GM18505 (cell line): ENCODE data around the gene TRMT10C.

Experiments
- ATAC-seq: cut with Tn5 transposase; IDR thresholded peaks from one replicate; pipeline ENCODE4 v1.9.1; 2021; ENCODE audit not compliant: unreplicated experiment
- POLR2A ChIP-seq: IDR thresholded peaks from 4 replicates; pipeline ENCODE4 v1.6.1; 2011; ENCODE audit warnings: borderline replicate concordance; ENCODE audit not compliant: insufficient read depth, insufficient read length; ENCODE audit errors: extremely low read depth

The TRMT10C gene

GRCh38 chr3:101561630-101562328 lies at the start of gene TRMT10C:
TSS of gene TRMT10C (plus strand) at chr3:101561868. CDS start at chr3:101564782, 2,914 bp downstream.
- TF ChIP-seq POLR2A: peak; percentile 93
- peak; percentile 99 for ATAC-seq

GRCh38 chr3:101512396-101512645 lies 49.3 kb upstream of the TRMT10C start:
- ATAC-seq: peak; percentile 47
- no peak for TF ChIP-seq POLR2A

DNA sequence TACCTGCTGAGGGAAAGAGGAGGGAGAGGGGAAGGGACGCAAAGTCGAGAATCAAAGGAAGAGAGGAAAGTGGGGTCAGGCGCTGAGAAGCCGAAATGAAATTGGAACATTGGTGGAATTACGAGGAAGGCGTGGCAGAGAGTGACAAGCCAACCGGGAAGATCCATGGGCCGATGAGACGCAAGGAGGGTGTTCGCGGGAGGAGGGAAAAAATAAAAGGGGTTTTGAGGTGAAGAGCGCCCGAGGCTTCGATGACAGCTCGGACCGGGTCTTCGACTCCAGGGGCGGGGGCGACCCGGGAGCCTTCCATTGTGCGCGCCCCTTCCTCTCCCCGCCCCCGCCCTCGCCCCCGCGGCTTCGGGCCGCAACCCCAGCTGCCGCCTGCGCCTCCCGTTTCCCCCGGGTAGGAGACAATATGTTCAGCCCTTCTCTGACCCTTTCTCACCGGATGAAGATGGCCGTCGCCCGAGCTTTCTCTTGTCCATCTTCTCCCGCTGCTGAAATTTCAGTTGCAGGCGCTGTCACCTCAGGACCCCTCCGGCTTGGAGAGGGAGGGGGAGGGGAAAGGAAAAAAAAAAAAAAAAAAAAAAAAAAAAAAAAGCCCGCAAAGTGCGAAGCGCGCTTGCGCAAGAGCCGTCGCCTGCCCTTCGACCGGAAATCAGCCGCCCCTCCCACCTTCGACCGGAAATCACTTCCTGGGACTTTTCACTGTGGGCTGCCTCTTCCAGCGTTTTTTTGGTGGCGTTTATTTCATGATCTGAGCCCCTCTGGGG lies 48.8 kb upstream of the TRMT10C start, which contains the start of gene SENP7:
TSS of gene SENP7 (minus strand) at position 567 of the 773 bp plus-strand sequence. CDS start at position 485, 82 bp downstream.
- TF ChIP-seq POLR2A: peak; percentile 67
- peak; percentile 57 for ATAC-seq

GRCh38 chr3:101513419-101513986 lies 48.2 kb upstream of the TRMT10C start:
- ATAC-seq: peak; percentile 38
- TF ChIP-seq POLR2A: peak; percentile 18

- TF ChIP-seq POLR2A: peak; percentile 23
- peak; percentile 99 for ATAC-seq
Observed at GRCh38 chr3:101518421-101518871, 43.2 kb upstream of the TRMT10C start.

DNA sequence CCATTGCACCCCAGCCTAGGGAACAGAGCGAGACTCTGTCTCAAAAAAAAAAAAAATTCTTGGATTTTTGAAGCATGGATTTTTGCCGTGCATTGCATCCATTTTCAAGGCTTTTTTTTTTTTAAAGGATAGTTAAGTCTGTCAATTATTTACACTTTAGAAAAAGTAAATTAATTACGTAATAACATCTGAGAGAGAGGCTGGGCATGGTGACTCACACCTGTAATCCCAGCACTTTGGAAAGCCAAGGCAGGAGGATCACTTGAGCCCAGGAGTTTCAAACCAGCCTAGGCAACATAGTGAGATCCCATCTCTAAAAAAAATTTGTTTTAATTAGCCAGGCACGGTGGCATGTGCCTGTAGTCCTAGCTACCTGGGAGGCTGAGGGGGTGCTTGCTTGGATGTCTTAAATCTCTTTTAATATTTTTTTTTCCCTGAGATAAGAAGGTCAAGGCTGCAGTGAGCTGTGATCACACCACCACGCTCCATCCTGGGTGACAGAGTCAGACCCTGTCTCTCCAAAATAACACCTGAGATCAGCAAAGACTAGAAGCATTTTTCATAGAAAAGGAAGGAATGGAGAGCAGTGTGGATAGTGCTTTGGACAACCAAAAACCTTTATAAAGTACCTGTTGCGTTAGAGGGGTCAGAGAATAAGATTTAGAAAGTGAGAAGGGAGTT lies 41.8 kb upstream of the TRMT10C start:
- TF ChIP-seq POLR2A: no peak
- ATAC-seq: no peak

GRCh38 chr3:101521211-101521701 lies 40.4 kb upstream of the TRMT10C start:
- no peak for TF ChIP-seq POLR2A
- ATAC-seq: no peak

- ATAC-seq: no peak
- TF ChIP-seq POLR2A: no peak
Observed at GRCh38 chr3:101527441-101527840, 34.2 kb upstream of the TRMT10C start.

GRCh38 chr3:101527906-101528305 lies 33.8 kb upstream of the TRMT10C start:
- TF ChIP-seq POLR2A: no peak
- no peak for ATAC-seq

- TF ChIP-seq POLR2A: no peak
- ATAC-seq: no peak
Observed at GRCh38 chr3:101529816-101530685, 31.6 kb upstream of the TRMT10C start.

DNA sequence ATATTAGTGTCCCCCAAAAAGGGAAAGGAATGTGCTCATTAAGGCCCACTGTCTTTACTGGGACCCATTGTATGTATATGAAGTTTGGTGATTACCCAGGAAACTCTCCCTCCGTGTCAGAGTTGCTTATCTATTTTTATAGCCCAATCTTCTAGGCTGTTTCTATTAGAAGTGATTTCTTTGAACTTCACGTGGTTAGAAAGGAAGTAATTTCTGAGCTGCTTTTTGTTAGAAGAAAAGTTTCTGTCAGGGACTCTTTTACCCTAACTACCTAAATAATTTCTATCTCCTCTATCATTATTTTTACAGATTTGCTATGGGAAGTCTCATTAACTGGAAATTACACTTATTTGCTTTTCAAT lies 31.0 kb upstream of the TRMT10C start:
- TF ChIP-seq POLR2A: no peak
- no peak for ATAC-seq

- no peak for TF ChIP-seq POLR2A
- ATAC-seq: no peak
Observed at GRCh38 chr3:101531473-101532086, 30.1 kb upstream of the TRMT10C start.
